ENCODE measurements around the gene TMEM72. TPM values are rescaled to one million over a fixed set of nuclear protein-coding genes. Genes with fewer than 3 reads are reported as not detected.

TMEM72 gene
- total RNA-seq, 1 donor from 2014 or later: not detected

DNA sequence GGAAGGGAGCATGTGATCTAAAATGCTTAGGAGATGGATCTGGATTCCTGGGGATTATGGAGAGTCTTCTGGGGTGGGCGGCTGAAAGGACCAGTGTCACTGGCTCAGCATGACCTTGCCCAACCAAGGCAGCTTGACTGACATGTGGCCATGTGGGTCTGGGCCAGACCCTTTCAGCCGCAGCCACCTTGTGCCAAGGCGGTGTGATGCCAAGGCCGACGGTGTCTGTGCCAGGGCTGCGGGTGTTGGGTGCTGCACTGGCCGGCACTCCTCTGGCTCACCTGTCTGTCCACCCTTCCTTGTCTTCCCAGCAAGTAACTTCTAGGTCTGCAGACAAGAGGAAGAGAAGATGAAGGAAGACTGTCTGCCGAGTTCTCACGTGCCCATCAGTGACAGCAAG lies 58.7 kb downstream of the TMEM72 start:
- no peaks in the 10 kb centered on the region for H3K9me3 ChIP-seq
- no peaks in the 10 kb centered on the region for H3K27me3 ChIP-seq
- TF ChIP-seq CTCF (IDR thresholded peaks at IDR 0.05): no peak
- no peak overlapping the region for H3K4me3 ChIP-seq
- no peak for DNase-seq (ENCODE audit: low spot score in 2 of 2)
- peaks cover 10 to 32% of the 10 kb centered on the region in 2 donors for H3K36me3 ChIP-seq
- intact Hi-C loops (cut with DNase I): loop anchor here (5.0 to 10.0 kb wide), 3 partner anchors 665 to 1295 kb away; no protein-coding TSS in a partner anchor
- no peak overlapping the region for H3K27ac ChIP-seq
- H3K4me1 ChIP-seq: peaks cover 16 to 37% of the 10 kb centered on the region in 2 donors

DNA sequence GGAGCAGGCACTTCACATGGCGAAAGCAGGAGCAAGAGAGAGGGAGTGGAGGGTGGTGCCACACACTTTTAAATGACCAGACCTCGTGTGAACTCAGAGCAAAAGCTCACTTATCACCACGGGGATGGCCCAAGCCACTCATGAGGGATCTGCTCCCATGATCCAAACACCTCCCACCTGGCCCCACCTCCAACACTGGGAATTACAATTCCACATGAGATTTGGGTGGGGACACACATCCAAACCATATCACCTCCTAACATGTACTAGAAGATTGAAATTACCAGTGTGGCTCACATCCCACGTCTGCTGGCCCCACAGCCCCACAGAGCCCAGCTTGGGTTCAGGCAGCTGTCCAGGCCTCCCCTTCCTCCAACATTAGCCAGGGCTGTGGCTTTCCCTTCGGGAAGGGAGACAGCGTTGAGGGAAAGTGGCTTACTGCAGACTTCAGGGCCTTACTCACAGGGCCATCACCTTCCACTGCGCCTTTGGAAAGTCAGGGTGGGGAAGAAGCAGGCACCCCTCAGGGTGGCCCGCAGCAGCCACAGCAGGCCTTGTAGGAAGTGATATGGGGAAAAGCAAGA lies 59.8 kb downstream of the TMEM72 start:
- no peak for TF ChIP-seq CTCF (IDR thresholded peaks at IDR 0.05)
- H3K4me1 ChIP-seq: peaks cover 15 to 40% of the 10 kb centered on the region in 2 donors
- DNase-seq (ENCODE audit: low spot score in 2 of 2): no peak

DNA sequence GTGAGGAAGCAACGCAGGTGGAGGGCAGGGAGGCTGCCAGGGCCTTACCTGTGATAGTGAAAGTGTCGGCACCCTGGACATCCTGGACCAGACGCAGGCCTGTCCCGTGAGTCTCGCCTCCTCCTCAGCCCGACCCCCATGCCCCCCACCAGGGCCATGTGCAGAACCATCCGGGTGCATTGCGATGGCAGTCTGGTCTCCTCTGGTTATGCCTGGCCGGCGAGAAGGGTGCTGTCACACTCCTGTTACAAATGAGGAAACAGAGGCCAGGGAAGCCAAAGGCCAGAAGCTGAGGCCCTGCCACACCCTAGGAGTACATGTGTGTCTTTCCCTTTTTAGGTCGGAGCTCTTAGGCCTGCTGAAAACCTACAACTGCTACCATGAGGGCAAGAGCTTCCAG lies 60.3 kb downstream of the TMEM72 start:
- peaks cover 15 to 39% of the 10 kb centered on the region in 2 donors for H3K4me1 ChIP-seq
- H3K9me3 ChIP-seq: no peaks in the 10 kb centered on the region
- intact Hi-C loops (cut with DNase I): loop anchor here (5.0 to 10.0 kb wide), 3 partner anchors 667 to 1297 kb away; no protein-coding TSS in a partner anchor
- DNase-seq (ENCODE audit: low spot score in 2 of 2): no peak
- no peak overlapping the region for H3K27ac ChIP-seq
- peaks cover 10 to 34% of the 10 kb centered on the region in 2 donors for H3K36me3 ChIP-seq
- TF ChIP-seq CTCF (IDR thresholded peaks at IDR 0.05): no peak
- no peaks in the 10 kb centered on the region for H3K27me3 ChIP-seq
- H3K4me3 ChIP-seq: no peak overlapping the region

More for the DNA sequence above, 59.8 kb downstream of the TMEM72 start:
- no peaks in the 10 kb centered on the region for H3K27me3 ChIP-seq
- H3K9me3 ChIP-seq: no peaks in the 10 kb centered on the region
- intact Hi-C loops (cut with DNase I): loop anchor here (5.0 to 10.0 kb wide), 3 partner anchors 666 to 1296 kb away; no protein-coding TSS in a partner anchor
- H3K27ac ChIP-seq: no peak overlapping the region
- peaks cover 10 to 32% of the 10 kb centered on the region in 2 donors for H3K36me3 ChIP-seq
- H3K4me3 ChIP-seq: no peak overlapping the region

- H3K9me3 ChIP-seq: no peaks in the 10 kb centered on the region
- no peaks in the 10 kb centered on the region for H3K27me3 ChIP-seq
- intact Hi-C loops (cut with DNase I): loop anchor here (5.0 to 10.0 kb wide), 3 partner anchors 667 to 1297 kb away; no protein-coding TSS in a partner anchor
- peak overlapping the region in 1 of 2 donors; percentile 21 for H3K27ac ChIP-seq
- DNase-seq (ENCODE audit: low spot score in 2 of 2): no peak
- TF ChIP-seq CTCF (IDR thresholded peaks at IDR 0.05): no peak
- H3K4me3 ChIP-seq: no peak overlapping the region
- H3K4me1 ChIP-seq: peaks cover 15 to 33% of the 10 kb centered on the region in 2 donors
- peaks cover 11 to 42% of the 10 kb centered on the region in 2 donors for H3K36me3 ChIP-seq
Measured at GRCh38 chr10:44971935-44972757, 61.0 kb downstream of the TMEM72 start.

GRCh38 chr10:44972874-44973306 lies 61.8 kb downstream of the TMEM72 start:
- no peaks in the 10 kb centered on the region for H3K9me3 ChIP-seq
- no peak for TF ChIP-seq CTCF (IDR thresholded peaks at IDR 0.05)
- intact Hi-C loops (cut with DNase I): loop anchor here (5.0 to 10.0 kb wide), 3 partner anchors 668 to 1298 kb away; no protein-coding TSS in a partner anchor
- H3K4me1 ChIP-seq: peaks cover 9 to 26% of the 10 kb centered on the region in 2 donors
- H3K4me3 ChIP-seq: no peak overlapping the region
- DNase-seq (ENCODE audit: low spot score in 2 of 2): no peak
- peak overlapping the region; percentile 21 to 39 for H3K27ac ChIP-seq
- H3K27me3 ChIP-seq: no peaks in the 10 kb centered on the region
- peaks cover 16 to 49% of the 10 kb centered on the region in 2 donors for H3K36me3 ChIP-seq
